ENCODE data around the gene HARBI1.
"Not testable (repeated sequence)": the region's sequence is repeated elsewhere in the genome, so short reads cannot be mapped to it uniquely, and the experiment has no call there.

HARBI1 gene

DNA sequence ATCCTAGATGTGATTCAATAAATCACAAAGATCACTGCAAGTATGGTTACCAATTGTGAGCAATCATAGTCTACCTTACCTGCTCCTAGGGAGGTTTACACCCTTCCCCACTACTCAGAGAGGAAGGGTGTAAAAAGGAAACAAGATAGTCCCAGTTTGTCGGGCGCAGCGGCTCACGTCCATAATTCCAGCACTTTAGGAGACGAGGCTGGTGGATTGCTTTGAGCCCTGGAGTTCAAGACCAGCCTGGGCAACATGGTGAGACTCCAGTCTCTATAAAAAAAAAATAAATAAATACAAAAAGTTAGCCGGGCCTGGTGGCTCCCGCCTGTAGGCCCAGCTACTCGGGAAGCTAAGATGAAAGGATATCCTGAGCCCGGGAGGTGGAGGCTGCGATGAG is 22.2 kb downstream of the HARBI1 start:
- DNase-seq (ENCODE audit: low spot score): no peak

DNA sequence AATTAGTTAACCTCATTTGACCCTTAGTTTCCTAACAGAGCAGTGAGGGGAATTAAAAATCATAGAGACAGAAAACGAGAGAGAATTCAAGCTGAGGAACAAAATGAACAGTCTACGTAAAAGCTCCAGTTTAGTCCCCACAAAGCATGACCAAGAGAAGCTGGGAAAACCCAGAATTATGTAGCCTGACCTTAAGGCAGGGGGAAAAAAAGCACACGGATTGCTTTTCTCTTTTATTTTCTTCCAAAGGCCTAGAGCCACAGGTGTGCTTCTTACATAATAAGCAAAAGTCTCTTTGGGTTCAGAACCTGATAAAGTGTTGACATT is 22.7 kb downstream of the HARBI1 start:
- no peak for DNase-seq (ENCODE audit: low spot score)

DNA sequence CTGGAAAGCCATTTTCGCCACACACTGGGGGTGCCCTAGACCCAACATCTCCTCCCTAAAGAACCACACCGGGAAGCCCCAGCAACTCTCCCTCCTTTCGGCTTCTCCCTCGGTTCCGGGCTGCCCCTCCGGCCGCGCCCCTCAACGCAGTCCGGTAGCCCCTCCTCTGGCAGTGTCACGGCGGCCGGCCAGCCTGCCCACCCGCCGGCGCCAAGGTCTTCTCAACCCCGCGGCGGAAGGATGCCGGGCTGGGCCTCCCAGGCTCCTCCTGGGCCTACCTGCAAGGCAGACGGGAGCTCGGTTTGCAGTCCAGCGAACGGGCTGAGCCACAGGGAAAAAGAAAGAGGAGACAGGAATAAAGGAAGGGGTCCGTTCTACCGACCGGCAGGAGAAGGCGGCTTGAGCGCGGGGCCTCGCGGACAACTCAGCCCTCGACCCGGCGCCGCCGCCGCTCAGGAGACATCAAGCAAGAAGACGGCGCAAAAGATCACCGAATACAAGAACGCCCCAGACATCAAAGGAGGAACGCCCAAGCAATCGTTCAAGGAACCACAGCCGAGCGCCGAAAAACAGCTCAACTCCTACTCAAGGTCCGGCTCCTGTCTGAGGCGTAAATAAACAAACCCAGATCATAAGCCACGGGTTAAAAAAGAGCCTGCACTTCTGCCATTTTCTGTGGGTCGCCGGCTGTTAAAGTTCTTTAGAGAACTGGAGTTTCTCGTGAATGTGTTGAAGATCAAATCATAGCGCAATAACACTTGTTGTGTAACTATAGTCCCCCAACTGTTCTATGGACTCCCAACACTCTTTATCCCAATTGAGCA is 23.3 kb downstream of the HARBI1 start, which contains the start of gene AMBRA1:
Gene AMBRA1 (minus strand): TSS at position 474 of the 824 bp plus-strand sequence. CDS start 45,643 bp downstream, outside the sequence.
- DNase-seq (ENCODE audit: low spot score): peak; percentile 86

DNA sequence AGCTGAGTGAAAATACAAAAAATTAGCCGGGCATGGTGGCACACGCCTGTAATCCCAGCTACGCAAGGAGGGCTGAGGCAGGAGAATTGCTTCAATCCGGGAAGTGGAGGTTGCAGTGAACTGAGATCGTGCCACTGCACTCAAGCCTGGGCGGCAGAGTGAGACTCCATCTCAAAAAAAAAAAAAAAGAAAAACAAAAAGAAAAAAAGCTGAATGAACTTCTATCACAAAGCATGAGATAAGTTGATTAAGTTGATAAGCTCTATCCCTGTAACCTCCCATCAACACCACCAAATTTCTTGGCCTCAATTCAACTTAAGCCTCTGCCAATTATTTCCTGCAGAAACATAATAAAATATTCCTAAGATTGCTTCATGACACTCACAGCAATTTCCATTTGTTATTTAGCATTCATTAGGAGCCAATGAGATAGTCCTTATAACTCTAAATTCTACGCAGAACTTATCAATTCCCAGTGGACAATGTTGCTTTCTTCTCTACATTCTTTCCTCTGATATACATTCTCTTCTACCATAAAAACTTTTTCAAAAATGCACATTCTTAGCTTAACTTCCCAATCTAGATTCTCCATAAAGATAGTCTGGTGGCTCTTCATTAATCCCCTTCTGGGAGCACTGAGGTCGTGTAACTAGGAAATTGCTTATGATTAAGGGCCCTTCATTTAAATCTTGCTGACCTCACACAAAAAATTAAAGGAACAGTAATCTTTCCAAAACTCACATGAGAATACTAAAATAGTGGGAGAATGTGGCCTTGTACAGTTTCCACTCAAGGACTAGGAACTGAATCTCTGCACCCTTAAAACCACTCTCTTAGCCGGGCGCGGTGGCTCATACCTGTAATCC is 26.1 kb downstream of the HARBI1 start:
- no peak for DNase-seq (ENCODE audit: low spot score)

DNA sequence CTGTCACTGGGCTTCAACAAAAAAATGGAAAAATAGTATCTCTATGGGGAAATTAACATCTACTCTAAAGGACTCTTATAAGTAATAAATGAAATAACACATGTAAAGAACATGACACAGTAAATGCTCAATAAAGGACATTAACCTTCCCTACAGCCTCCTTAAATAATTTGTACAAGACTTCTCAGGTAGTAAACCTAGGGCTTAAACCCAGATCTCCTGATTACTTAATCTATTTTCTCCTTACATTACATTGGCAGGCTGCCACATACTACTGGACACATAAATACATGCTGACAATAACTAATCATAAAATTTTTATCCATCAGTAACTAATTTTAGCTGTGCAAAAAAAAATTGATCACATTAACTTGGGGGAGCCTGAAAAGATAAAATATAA is 28.1 kb downstream of the HARBI1 start:
- no peak for DNase-seq (ENCODE audit: low spot score)

DNA sequence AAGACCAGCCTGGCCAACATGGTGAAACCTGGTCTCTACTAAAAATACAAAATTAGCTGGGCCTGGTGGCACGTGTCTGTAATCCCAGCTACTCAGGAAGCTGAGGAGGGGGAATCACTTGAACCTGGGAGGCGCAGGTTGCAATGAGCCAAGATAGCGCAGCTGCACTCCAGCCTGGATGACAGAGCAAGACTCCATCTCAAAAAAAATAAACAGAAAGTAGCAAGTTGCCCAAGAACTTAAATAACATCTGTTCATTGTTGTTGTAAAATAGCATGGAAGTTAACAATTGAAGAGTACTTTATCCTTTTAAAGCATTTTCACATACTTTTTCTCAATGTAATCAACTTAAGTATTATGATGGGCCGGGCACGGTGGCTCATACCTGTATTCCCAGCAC is 28.9 kb downstream of the HARBI1 start:
- no peak for DNase-seq (ENCODE audit: low spot score)

DNA sequence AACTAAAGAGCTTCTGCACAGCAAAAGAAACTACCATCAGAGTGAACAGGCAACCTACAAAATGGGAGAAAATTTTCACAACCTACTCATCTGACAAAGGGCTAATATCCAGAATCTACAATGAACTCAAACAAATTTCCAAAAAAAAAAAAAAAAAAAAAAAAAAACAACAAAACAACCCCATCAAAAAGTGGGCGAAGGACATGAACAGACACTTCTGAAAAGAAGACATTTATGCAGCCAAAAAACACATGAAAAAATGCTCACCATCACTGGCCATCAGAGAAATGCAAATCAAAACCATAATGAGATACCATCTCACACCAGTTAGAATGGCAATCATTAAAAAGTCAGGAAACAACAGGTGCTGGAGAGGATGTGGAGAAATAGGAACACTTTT is 33.5 kb downstream of the HARBI1 start:
- not testable (repeated sequence) for DNase-seq (ENCODE audit: low spot score)

DNA sequence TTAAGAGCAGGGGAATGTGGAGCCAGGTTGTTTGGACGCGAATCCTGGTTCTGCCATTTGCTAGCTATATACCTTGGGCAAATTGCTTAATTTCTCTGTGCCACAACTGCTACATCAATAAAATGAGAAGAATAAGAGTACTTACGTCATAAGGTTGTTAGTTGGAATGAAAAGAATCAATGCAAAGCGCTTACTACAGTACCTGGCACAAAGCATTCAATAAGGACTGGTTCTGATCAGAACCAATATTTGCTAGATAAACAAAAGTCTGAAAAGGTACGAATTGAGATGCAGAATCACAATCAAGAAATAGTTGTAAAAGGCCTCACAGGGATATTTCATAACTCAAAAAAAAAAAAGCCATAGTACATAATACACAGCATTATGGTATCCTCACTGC is 34.4 kb downstream of the HARBI1 start:
- no peak for DNase-seq (ENCODE audit: low spot score)

DNA sequence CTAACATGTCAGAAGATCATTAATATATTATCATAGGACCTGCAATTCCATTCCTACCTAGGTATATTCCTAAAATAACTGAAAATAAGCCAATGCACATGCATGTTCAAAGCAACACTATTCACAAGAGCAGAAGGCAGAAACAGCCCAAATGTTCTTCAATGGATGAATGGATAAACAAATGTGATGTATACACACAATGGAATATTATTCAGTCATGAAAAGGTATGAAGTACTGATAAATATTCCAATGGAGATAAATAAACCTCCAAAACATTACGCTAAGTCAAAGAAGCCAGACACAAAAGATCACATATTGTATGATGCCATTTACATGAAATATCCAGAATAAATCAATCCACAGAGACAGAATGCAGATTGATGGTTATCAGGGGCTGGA is 40.0 kb downstream of the HARBI1 start:
- DNase-seq (ENCODE audit: low spot score): no peak

DNA sequence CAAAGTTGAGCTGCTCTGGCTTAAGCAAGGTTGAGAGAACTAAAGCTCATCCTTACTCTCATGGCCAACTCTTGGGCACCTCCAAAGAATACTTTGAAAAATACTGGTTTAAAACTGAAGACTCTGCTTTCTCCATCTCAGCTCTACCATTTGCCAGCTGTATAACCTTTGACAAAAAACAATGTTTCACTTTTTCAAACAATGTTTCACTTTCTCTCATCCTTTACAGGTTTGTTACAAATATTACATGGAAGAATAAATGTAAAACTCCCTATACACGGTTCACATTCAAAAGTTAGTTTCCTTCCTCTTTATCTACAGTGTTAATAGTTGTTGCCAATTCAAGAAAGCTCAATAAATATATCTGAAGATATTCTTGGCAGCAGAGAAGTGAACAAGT is 42.4 kb downstream of the HARBI1 start:
- no peak for DNase-seq (ENCODE audit: low spot score)

DNA sequence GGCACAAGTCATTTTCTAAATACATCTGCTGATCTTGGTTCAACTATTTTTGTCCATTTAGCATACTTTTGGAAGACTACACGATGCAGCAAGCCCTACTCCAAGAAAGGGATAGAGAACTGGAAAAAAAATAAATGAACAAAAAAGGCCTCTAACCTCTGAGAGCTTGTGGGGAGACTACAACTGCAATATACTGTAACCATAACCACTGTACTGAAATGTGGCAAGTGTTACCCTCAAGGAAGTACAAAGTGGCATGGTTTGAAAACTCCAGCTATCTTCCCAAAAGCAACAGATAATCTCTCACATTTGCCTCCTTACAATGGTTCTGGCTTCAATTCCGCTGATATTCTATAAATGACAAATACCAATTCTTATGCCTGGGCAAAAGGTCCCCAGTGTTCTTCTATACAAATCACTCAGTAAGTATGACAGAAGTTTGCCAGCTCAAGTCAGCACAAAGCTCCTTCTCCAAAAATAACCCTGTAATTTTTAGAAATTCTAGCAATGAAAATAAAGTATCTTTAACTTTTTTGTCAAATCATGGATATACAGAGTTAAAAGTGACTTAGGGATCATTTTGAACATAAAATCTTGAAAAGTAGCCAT is 46.1 kb downstream of the HARBI1 start:
- DNase-seq (ENCODE audit: low spot score): no peak

DNA sequence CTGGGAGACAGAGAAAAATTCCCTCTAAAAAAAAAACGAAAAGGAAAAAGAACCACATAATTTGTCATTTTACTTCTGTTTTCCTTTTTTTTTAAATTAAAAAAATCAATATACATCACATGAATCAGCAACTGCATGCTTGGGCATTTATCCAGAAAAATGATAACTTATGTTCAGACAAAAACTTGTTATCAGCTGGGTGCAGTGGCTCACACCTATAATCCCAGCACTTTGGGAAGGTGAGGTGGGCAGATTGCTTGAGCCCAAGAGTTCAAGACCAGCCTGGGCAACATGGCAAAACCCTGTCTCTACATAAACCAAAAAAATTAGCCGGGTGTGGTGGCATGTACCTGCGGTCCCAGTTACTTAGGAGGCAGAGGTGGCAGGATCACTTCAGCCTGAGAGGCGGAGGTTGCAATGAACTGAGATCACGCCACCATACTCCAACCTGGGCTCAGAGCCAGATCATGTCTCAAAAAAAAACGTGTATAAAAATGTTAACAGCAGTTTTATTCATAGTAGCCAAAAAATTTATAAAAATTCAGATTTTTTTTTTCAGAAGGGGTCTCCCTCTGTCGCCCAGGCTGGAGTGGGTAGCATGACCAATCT is 51.7 kb downstream of the HARBI1 start:
- DNase-seq (ENCODE audit: low spot score): no peak

DNA sequence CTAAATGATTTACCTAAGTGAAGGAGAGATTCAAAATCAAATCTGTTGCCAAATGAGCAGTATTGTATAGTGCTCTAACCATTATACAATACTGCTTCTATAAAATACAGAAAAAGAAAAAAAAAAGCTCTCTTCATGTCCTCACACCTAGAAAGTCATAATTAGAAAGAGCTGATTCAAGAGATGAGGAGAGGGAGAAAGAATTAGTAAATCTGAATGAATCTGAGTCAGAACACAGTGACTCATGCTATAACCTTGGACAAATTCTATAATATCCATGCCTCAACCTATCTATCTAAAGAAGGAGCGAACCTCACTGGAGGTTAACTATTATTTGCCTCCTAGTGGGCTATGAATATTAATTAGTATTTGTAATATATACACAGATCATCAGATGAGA is 52.6 kb downstream of the HARBI1 start:
- no peak for DNase-seq (ENCODE audit: low spot score)

DNA sequence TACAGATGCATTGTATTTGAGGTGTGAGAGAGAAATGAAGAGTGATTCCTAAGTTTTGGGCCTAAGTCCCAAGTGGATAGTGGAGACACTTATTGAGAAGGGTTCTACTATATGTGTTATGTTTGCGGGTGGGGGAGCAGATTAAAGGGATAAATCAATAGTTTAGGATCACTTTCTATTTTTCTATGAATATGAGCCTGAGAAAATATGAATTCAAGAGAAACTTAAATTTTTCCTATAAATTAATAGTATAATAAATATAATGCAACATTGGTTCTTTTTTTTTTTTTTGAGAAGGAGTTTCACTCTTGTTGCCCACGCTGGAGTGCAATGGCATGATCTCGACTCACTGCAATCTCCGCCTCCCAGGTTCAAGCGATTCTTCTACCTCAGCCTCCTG is 54.5 kb downstream of the HARBI1 start:
- no peak for DNase-seq (ENCODE audit: low spot score)

DNA sequence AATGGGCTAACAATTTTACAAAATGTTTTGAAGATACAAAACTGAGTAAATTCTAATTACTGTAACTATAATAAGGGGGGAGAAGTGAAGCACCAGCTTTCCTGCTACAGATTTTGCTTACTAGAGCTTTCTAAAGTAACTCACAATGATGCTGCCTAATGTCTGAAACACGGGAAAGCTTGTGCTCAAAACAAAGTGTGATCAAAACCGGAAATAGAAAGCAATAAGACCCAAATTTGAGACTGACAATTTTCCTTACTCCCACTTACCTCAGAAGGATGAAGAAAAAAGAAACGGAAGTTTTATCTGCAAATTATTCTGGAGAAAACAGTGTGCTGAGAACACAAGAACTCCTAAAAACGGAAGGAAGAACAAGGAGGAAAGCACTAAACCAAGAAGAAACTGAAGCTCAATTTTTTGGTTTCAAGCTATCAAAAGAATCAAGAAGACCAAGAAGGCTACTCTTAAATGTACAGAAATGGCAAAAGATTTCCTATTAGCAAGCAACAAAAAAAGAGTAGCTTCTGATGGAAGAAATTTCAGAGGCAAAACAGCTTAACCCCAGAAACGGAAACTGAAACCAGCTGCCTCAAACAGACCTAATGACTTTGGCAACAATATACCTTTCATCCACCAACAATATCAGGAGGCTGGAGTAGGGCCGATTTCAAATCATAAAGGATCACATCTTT is 56.6 kb downstream of the HARBI1 start:
- DNase-seq (ENCODE audit: low spot score): peak; percentile 10

DNA sequence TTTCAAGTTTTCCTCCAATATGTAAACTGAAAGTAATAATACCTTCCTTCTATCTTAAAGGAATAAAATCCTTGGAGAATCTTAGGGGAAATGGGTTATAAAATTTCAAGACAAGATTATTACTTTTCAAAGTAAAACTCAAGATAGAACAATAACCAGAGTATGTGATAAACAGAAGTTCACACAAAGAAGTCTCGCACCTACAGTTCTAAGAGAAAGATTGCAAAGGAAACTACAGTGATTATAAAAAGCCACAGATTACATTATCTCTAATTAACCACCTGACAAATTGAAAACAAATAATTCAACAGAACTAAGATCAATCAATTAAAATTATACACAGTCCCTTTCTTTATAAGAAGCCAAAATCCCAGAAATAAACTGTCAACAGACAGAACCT is 57.2 kb downstream of the HARBI1 start:
- DNase-seq (ENCODE audit: low spot score): no peak

DNA sequence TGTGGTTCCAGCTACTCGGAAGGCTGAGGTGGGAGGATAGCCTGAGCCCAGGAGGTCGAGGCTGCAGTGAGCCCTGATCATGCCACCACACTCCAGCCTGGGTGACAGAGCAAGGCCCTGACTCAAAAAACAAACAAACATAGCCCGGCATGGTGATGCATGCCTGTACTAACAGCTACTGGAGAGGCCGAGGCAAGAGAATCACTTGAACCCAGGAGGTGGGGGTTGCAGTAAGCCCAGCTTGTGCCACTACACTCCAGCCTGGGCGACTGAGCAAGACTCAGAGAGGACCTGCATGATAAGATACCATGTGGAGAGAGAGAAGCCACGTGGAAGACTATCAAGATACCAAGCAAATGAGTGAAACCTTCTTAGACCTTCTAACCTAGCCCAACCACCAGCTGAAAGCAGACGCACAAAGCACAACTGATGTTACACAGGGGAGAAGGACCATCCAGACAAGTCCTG is 59.3 kb downstream of the HARBI1 start:
- DNase-seq (ENCODE audit: low spot score): no peak

DNA sequence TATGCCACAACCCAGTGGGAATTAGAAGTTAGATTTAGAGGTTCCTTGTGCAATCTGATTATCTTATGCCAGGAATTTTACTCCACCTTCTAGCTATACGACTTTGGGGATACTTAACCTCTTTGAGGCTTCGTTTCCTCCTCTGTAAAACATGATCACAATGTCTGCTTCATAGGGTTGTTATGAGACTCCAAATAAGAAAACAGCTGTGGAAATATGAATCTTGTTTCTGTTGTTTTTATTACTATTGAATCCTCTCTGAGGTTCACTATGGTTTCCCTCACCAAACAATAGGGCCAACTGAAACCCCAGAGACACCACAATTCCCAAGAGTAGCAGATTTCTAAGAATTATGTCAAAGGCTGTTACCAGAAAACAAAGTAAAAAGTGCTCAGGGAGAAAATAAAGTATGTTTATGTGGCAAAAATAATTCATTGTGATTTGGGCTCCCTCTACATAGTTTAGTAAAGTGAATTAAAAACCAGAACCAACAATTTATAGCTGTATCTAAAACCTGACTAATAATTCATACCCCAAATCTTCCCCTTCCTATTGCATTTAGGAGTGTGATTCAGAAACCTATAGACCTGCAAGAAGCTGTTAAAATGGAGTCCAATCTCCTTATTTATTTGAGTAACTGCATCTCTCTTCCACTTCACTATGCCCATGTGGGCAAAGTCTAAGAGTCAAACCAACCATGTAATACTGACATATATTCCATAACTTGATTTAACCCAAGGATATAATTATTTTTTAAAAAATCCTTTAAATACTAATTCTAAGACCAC is 61.6 kb downstream of the HARBI1 start:
- DNase-seq (ENCODE audit: low spot score): no peak

DNA sequence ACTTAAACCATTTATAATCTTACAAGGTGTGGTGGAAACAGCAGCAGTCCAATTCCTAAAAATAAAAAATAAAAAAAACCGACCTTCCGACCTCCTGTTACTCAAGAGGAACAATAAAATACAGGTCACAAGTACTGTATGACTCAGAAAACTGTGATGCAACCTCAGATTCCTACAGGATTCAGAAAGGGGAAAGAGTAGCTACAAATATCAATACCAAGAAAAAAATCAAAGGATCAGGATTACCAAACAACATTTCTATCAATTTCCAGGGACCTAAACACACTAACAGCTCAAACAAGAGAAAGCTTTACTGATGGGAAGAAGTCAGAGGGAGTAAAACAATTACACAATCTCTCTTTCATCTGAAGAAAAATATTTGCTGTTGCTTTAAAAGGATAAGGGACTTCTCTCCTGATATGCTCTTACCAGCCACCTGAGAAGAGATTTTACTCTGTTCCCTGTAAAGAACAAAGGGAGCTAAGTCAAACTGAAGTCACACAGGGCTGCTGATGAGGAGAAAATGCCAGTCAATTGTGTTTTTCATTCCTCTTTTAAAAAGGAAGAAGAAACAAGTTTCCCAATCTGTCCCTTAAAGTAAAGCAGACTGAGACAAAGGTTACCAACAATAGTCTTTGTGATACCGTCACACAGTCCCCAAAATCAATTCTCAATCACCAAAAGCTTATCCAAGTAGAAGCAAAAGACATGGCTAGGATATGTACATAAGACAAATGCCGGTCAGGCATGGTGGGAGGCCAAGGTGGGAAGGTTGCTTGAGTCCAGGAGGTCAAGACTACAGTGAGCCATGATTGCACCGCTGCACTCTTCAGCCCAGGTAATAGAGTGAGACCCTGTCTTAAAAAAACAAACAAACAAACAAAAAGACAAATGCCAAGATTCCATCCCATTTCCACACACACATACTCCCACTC is 62.5 kb downstream of the HARBI1 start:
- DNase-seq (ENCODE audit: low spot score): peak; percentile 65

DNA sequence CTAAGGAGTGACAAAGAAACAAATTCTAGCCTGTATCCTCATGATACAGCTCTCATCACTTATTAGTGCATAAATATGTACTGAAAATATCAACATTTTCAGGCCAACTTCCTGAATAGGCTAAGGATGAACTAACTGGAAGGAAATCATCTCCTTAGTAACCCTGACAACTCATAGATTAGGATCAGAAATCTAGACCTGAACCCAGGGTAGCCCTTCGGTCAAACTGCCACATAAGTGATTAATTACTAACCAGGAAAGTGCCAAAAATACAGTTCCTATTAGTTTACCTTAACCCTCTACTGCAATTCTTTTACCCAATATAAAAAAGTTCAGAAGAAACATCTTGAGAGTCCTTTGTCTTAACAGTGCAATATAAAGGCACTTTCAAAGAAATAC is 63.2 kb downstream of the HARBI1 start:
- peak; percentile 69 for DNase-seq (ENCODE audit: low spot score)
